ENCODE results near the gene SIL1.

SIL1 gene

DNA sequence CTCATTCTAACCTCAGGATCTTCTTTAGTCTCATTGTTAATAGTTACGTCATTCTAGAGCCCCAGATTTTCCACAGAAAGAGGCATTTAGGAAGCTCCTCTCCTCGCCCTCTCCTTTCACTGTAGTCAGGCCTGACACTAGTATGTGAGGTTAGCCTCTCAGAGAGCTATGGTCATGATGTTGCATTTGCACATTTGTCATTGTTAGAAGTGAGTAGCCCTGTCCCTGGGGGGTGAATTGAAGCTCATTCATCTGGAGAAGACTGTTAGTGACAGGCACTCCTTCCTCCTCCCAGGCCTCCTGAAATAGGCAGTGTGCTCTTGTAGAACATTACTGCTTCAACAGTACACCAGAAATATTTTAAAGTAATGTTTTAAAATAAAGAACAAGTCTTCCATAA, 296.5 kb downstream of the SIL1 start:
- DNase-seq: no peak

DNA sequence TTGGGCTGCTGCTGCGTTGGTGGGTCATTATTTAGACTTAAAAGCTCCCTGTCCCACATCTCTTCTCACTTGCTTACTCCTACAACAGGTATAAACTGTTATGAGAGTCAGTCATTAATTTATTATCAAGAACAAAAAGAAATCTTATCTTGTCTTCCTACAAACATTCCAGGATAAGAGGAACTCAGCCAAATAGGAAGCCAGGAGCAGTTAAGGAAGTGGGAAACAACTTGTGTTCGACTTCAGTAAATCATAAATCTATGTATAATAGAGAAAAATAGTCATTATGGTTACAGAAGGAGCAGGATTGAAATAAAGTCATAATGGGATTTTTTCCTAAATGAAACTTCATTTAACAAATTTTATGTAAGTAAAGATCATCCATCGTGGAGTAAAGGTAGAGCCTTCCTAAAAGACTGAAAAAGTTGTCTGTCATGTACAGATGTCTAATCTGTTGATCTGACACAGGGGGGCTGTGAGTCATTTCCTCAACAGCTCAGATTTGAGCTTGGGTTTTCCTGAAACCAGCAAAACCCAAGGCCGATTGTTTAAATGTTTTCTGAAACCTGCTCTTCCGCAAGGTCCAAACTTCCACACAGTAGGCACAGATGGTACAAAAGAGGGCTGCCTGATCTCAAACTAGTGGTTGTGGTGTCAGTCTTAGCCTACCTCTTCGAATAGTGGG, 297.7 kb downstream of the SIL1 start:
- DNase-seq: no peak

DNA sequence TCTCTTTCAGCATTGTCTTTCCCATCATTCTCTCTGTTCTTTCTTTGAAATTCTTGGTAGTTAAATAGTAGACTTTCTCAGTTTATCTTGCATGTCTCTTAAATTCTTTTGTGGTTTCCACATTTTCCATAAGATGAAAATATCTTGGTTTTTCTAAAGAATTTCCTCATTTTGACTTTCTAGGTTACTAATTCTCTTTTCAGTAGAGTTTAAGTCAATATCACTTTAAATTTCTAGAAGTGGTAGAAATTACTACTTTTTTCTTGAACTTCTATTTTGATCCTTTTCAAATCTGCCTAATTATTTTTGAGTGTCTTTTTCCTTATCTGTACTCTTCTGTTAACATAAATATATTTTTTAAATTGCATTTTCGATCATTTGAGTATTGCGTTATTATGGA, 299.4 kb downstream of the SIL1 start:
- DNase-seq: no peak

DNA sequence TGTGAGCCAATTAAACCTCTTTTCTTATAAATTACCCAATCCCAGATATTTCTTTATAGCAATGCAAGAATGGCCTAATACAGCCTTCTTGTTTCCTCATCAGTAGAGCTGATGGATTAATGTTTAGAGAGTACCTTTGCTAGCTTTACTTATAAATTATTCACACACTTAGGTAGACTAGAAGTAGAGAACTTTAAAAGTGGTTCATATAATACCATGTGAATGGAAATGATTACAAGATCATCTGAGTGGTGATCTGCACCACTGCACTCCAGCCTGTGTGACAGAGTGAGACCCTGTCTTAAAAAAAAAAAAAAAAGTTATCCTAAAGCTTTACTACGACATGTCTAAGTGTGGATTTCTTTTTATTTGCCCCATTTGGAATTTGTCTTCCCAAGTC, 299.9 kb downstream of the SIL1 start:
- DNase-seq: no peak
